Tibial nerve (tissue), 4 donors: Measurements from ENCODE around the gene ANAPC5. TPM values are rescaled to one million over a fixed set of nuclear protein-coding genes. Genes with fewer than 3 reads are reported as not detected.

Source experiments
- DNase-seq, 2 donors: peaks; one replicate each; pipeline ENCODE4 v3.0.0-alpha.2; 2019; ENCODE audit warnings: low spot score in 2 of 2
- H3K27ac ChIP-seq, 4 donors: fragments of 200-600 bp; sonication (generic) in 3 of 4; one replicate each; pipeline ENCODE4 v1.5.1; 2017 to 2019; ENCODE audit warnings: mild to moderate bottlenecking in 1 of 4
- H3K27me3 ChIP-seq, 2 donors: fragments of 200-600 bp; sonication (generic) in 1 of 2; one replicate each; pipeline versions ENCODE4 v1.5.1 to v1.6.0; 2017 to 2019
- H3K36me3 ChIP-seq, 3 donors: fragments of 200-600 bp; sonication (generic); one replicate each; pipeline ENCODE4 v1.5.1; 2018 to 2019
- H3K4me1 ChIP-seq, 4 donors: fragments of 200-600 bp; sonication (generic) in 3 of 4; one replicate each; pipeline ENCODE4 v1.5.1; 2017 to 2019
- H3K4me3 ChIP-seq, 4 donors: fragments of 200-600 bp; sonication (generic) in 3 of 4; one replicate each; pipeline ENCODE4 v1.5.1; 2017 to 2019; ENCODE audit warnings: mild to moderate bottlenecking in 1 of 4, moderate library complexity in 1 of 4
- H3K9me3 ChIP-seq, 4 donors: fragments of 200-600 bp; sonication (generic) in 3 of 4; one replicate each; pipeline ENCODE4 v1.5.1; 2017 to 2019
- EP300 ChIP-seq, 2 donors: sonication (generic); formaldehyde crosslinking; IDR thresholded peaks; one replicate each; pipeline ENCODE4 v1.6.1; 2017; ENCODE audit warnings: antibody characterized with exemption in 2 of 2, mild to moderate bottlenecking in 1 of 2
- POLR2A ChIP-seq, 2 donors: fragments of 450-650 bp; IDR thresholded peaks; one replicate each; pipeline ENCODE4 v1.6.1; 2017; ENCODE audit warnings: antibody characterized with exemption in 2 of 2, mild to moderate bottlenecking in 2 of 2, moderate library complexity in 2 of 2
- WGBS, 2 donors: methylation state at CpG; one replicate each; pipeline ENCODE4 v1.1.5; 2018; 5-methylcytosine and 5-hydroxymethylcytosine counted together
- total RNA-seq, 4 donors: library from RNA; depleted of rRNA; stranded (reverse); fragments of >200 nt; gene quantifications; one replicate each; pipeline ENCODE4 v1.1.0, GENCODE V29; 2016
- TF ChIP-seq, protein P1 (sequence below), 5 experiments: fragments of 200-600 bp in 3 of 5; fragments of 450-650 bp in 2 of 5; sonication (generic) in 3 of 5; IDR thresholded peaks; one replicate each; pipeline ENCODE4 v1.5.1; 2016 to 2019; ENCODE audit warnings: antibody characterized with exemption in 5 of 5, mild to moderate bottlenecking in 3 of 5, moderate library complexity in 2 of 5

The ANAPC5 gene
- total RNA-seq, 4 donors from 2014 or later: 103 to 170 (median 139) TPM

DNA sequence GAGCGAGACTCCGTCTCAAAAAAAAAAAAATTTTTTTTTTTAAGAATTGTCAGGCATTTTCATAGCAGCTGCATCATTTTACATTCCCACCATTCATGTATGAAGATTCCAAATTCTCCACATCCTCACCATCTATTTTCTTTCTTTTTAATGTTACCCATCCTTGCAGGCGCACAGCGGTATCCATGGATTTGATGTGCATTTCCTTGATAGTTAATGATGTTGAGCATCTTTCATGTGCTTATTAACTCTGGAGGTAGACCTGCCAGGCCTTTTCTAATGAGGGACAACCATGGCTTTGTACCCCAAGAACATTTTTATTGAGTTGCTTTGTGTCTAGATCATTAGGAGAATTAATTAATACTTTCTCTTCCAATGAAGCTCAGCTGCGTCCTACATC is 46.1 kb upstream of the ANAPC5 start:
- no peaks in the 10 kb centered on the region for H3K9me3 ChIP-seq
- DNase-seq: no peak
- no peak overlapping the region for H3K4me3 ChIP-seq
- H3K4me1 ChIP-seq: peaks cover 0 to 37% (median 9%) of the 10 kb centered on the region in 4 donors
- TF ChIP-seq POLR2A (IDR thresholded peaks at IDR 0.05) (no peak), EP300 (IDR thresholded peaks at IDR 0.05) (no peak)
- TF ChIP-seq, protein P1, sequence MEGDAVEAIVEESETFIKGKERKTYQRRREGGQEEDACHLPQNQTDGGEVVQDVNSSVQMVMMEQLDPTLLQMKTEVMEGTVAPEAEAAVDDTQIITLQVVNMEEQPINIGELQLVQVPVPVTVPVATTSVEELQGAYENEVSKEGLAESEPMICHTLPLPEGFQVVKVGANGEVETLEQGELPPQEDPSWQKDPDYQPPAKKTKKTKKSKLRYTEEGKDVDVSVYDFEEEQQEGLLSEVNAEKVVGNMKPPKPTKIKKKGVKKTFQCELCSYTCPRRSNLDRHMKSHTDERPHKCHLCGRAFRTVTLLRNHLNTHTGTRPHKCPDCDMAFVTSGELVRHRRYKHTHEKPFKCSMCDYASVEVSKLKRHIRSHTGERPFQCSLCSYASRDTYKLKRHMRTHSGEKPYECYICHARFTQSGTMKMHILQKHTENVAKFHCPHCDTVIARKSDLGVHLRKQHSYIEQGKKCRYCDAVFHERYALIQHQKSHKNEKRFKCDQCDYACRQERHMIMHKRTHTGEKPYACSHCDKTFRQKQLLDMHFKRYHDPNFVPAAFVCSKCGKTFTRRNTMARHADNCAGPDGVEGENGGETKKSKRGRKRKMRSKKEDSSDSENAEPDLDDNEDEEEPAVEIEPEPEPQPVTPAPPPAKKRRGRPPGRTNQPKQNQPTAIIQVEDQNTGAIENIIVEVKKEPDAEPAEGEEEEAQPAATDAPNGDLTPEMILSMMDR (IDR thresholded peaks at IDR 0.05): no peak
- WGBS, 2 donors: 93 to 94% methylated on average over 5 of the region's 5 CpGs
- peaks cover 0 to 5% (median 0%) of the 10 kb centered on the region in 3 donors for H3K36me3 ChIP-seq
- no peaks in the 10 kb centered on the region for H3K27me3 ChIP-seq
- no peak overlapping the region for H3K27ac ChIP-seq

DNA sequence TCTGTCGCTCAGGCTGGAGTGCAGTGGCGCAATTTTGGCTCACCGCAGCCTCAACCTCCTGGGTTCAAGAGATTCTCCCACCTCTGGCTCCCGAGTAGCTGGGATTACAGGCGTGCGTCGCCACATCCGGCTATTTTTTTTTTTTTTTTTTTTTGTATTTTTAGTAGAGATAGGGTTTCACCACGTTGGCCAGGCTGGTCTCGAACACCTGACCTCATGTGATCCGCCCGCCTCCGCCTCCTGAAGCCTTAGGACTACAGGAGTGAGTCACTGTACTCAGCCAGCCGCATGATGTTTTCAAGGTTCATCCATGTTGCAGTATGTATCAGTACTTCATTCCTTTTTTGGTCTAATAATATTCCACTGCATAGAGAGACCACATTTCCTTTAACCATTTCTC is 45.3 kb upstream of the ANAPC5 start:
- WGBS, 2 donors: 97% methylated on average over 14 of the region's 14 CpGs
- no peak for TF ChIP-seq POLR2A (IDR thresholded peaks at IDR 0.05)
- no peak for TF ChIP-seq EP300 (IDR thresholded peaks at IDR 0.05)
- TF ChIP-seq, protein P1 (IDR thresholded peaks at IDR 0.05): no peak
- Histone ChIP-seq H3K27ac (no peak overlapping the region), H3K4me3 (no peak overlapping the region), H3K9me3 (no peaks in the 10 kb centered on the region), H3K4me1 (peaks cover 0 to 31% (median 9%) of the 10 kb centered on the region in 4 donors), H3K36me3 (no peaks in the 10 kb centered on the region), H3K27me3 (no peaks in the 10 kb centered on the region)
- DNase-seq: no peak

DNA sequence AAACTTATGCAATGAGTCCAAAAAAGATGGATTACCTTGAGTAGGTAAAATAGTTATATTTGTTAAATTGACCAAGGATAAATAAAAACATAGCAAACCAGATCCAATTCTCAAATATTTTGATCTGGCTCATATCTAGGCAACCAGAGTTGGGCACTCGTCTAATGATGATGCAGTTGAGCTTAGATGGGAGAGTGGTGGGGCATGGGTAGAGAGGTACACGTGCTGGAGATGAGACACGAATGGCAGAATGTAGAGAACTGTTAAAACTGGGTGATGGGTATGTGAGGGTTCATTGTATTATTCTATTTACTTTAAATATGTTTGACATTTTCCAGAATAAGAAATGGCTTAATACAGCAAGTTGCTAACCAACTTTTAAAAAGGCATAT is 40.1 kb upstream of the ANAPC5 start:
- peaks cover 0 to 6% (median 2%) of the 10 kb centered on the region in 4 donors for H3K4me1 ChIP-seq
- H3K36me3 ChIP-seq: no peaks in the 10 kb centered on the region
- H3K27me3 ChIP-seq: no peaks in the 10 kb centered on the region
- DNase-seq: no peak
- no peak overlapping the region for H3K4me3 ChIP-seq
- H3K27ac ChIP-seq: no peak overlapping the region
- TF ChIP-seq, protein P1 (IDR thresholded peaks at IDR 0.05): no peak
- TF ChIP-seq POLR2A (IDR thresholded peaks at IDR 0.05) (no peak), EP300 (IDR thresholded peaks at IDR 0.05) (no peak)
- WGBS, 2 donors: 74 to 86% methylated on average over 3 of the region's 3 CpGs
- H3K9me3 ChIP-seq: no peaks in the 10 kb centered on the region

DNA sequence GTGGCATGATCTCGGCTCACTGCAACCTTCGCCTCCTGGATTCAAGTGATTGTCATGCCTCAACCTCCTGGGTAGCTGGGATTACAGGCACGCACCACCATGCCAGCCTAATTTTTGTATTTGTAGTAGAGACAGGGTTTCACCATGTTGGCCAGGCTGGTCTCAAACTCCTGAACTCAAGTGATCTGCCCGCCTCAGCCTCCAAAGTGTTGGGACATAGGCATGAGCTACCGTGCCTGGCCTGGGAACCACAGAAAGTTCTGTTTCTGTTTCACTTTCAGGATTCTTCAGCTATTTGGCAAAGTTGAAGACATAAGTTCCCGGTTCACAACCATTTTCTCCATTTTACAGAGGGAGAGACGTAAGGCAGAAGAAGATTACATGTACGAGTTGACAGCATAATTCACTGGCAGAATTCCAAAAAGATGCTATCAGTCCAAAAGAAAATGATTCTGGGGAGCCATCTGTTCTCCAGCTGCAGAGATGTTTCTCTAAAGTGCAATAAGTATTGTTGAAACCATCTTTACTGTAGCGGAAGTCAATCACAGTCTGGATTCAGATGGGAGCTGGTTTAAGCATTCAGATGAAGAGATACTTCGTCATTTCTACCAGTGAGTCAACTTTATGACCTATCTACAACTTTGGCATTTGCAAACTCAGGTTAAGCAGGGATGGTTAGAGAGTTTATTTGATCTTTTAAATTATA is 39.6 kb upstream of the ANAPC5 start:
- Histone ChIP-seq H3K4me3 (peak overlapping the region in 2 of 4 donors; percentile 7 to 9), H3K27ac (no peak overlapping the region)
- TF ChIP-seq, protein P1 (IDR thresholded peaks at IDR 0.05): no peak
- TF ChIP-seq EP300 (IDR thresholded peaks at IDR 0.05): no peak
- TF ChIP-seq POLR2A (IDR thresholded peaks at IDR 0.05): no peak

DNA sequence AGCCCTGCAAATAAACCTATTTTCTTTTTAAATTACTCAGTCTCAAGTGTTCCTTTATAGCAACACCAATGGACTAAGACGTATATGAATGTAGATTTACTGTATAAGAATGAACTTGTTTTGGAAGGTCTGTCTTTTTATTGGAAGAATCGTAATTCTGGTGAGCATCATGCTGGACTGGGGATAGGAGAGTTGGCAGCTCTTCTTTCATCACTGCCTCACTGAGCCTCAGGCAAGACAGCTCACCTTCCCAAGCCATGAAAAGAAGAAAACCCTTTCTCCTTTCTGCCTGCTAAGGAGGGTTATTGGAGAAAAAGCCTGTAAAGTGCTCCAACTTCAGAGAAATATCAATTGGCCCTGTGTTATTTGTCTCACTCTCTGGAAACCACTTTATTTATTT is 38.6 kb upstream of the ANAPC5 start:
- TF ChIP-seq POLR2A (IDR thresholded peaks at IDR 0.05) (no peak), EP300 (IDR thresholded peaks at IDR 0.05) (no peak)
- TF ChIP-seq, protein P1 (IDR thresholded peaks at IDR 0.05): no peak
- Histone ChIP-seq H3K27me3 (no peaks in the 10 kb centered on the region), H3K27ac (no peak overlapping the region), H3K9me3 (no peaks in the 10 kb centered on the region), H3K4me1 (peaks cover 0 to 6% (median 2%) of the 10 kb centered on the region in 4 donors), H3K36me3 (no peaks in the 10 kb centered on the region), H3K4me3 (no peak overlapping the region)
- 78 to 88% methylated on average over 2 of the region's 2 CpGs for WGBS, 2 donors
- no peak for DNase-seq

More for the DNA sequence above, 39.6 kb upstream of the ANAPC5 start:
- WGBS, 2 donors: 63 to 68% methylated on average over 10 of the region's 10 CpGs
- H3K36me3 ChIP-seq: no peaks in the 10 kb centered on the region
- no peaks in the 10 kb centered on the region for H3K27me3 ChIP-seq
- DNase-seq: peak in 1 of 2 donors; percentile 5
- peaks cover 0 to 6% (median 2%) of the 10 kb centered on the region in 4 donors for H3K4me1 ChIP-seq
- no peaks in the 10 kb centered on the region for H3K9me3 ChIP-seq
